Bronchial epithelial cell (primary cell): ENCODE results near the gene NDRG2. TPM values are rescaled to one million over a fixed set of nuclear protein-coding genes. Genes with fewer than 3 reads are reported as not detected.

Source experiments
- DNase-seq: peaks from one replicate; pipeline ENCODE4 v3.0.0-alpha.2; 2010; ENCODE audit warnings: low read depth
- FAIRE-seq: peaks from 2 replicates; lab custom pipeline; 2011; peaks lifted over from hg19 to GRCh38; lab: Jason Lieb, UNC
- H3K27me3 ChIP-seq: 2 replicates; pipeline ENCODE4 v1.5.1; 2011; ENCODE audit warnings: low read length; ENCODE audit not compliant: control insufficient read depth, insufficient read depth
- H3K36me3 ChIP-seq: 2 replicates; pipeline ENCODE4 v1.5.1; 2011; ENCODE audit warnings: low read length; ENCODE audit not compliant: control insufficient read depth, insufficient read depth
- H3K4me3 ChIP-seq: 2 replicates; pipeline ENCODE4 v1.5.1; 2011; ENCODE audit warnings: mild to moderate bottlenecking, low read depth, low read length, control low read depth
- total RNA-seq: library from RNA; depleted of rRNA; stranded (reverse); fragments of >200 nt; gene quantifications from 2 replicates; pipeline ENCODE4 v1.2.1, GENCODE V29; 2014
- TF ChIP-seq, protein P1 (sequence below): IDR thresholded peaks from 2 replicates; pipeline ENCODE4 v1.5.1; 2011; ENCODE audit warnings: mild to moderate bottlenecking, moderate library complexity, low read length, control low read depth, inconsistent platforms; ENCODE audit not compliant: insufficient read depth, severe bottlenecking

Gene NDRG2
- total RNA-seq, 1 donor from 2014 or later: 9.2 TPM

DNA sequence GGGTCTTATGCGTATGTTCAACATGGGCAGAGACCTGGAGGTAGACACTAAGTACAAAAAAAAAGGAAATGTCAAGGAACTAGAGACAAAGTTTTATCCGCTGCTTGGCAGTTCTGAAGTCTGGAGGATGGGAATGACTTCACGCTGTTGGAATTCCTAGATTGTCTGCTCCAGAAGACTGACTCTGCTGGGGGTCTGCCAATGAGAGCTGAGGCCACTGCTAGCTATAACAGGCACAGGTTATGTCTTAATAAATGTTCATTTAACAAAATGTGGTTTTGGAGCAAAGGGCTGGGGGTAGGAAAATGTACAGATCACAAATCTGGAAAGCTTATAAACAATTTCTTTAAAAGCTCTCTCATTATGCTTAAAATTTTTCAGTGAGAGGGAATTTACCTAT, 38.6 kb upstream of the NDRG2 start:
- Histone ChIP-seq H3K27me3 (no peaks in the 10 kb centered on the region), H3K4me3 (no peak overlapping the region), H3K36me3 (no peaks in the 10 kb centered on the region)
- TF ChIP-seq, protein P1, sequence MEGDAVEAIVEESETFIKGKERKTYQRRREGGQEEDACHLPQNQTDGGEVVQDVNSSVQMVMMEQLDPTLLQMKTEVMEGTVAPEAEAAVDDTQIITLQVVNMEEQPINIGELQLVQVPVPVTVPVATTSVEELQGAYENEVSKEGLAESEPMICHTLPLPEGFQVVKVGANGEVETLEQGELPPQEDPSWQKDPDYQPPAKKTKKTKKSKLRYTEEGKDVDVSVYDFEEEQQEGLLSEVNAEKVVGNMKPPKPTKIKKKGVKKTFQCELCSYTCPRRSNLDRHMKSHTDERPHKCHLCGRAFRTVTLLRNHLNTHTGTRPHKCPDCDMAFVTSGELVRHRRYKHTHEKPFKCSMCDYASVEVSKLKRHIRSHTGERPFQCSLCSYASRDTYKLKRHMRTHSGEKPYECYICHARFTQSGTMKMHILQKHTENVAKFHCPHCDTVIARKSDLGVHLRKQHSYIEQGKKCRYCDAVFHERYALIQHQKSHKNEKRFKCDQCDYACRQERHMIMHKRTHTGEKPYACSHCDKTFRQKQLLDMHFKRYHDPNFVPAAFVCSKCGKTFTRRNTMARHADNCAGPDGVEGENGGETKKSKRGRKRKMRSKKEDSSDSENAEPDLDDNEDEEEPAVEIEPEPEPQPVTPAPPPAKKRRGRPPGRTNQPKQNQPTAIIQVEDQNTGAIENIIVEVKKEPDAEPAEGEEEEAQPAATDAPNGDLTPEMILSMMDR: no peak
- DNase-seq (no peak), FAIRE-seq (no peak)

DNA sequence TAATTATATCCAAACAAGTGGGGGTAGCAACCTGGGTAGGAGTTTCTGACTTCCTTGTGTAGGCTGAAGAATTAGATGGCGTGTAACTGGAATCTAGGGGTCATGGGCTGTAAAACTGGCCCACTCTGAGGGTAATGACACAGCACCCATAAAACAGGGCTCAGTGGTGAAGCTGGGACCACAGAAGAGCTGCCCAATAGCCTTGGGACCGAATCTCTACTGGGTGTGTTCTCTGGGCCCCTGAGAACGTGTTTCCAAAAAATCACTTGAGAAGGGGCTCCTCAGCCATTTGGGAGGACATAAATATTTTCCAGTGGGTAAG, 36.4 kb upstream of the NDRG2 start:
- no peaks in the 10 kb centered on the region for H3K27me3 ChIP-seq
- DNase-seq: no peak
- TF ChIP-seq, protein P1: no peak
- H3K4me3 ChIP-seq: no peak overlapping the region
- no peak for FAIRE-seq
- no peaks in the 10 kb centered on the region for H3K36me3 ChIP-seq

DNA sequence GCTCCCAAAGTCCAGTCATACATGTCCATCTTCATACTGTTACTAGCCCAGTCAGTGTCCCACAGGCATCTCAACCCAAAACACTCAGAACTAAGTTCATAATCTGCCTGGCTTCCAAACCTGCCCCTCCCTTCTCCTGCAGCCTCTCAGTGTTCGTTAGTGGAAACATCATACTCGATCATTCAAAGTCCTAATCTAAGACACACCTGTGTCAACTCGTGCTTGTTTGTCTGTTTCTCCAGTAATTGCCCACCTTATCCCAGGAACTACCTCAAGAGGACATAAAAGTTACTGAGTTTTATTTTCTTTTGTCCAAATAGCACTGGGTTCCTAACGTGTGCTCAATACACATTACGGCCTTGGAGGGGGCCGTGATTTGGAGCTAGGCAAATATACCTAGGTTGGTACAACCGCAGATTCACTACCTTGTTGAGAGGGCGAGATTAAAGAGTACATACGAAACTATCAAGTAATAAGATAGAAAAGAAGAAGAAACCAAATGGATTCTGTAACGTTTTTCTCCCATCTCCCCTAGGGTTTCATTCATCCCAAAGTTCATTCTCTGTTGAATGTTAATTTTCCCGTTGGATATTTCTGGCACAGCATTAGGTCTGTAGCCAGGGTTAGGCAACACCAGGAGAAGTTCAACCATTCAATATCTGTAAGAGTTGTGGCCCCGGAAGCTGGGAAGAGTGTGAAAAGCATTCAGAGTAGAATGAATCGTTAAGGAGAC, 35.9 kb upstream of the NDRG2 start:
- no peak overlapping the region for H3K4me3 ChIP-seq
- H3K36me3 ChIP-seq: no peaks in the 10 kb centered on the region
- no peaks in the 10 kb centered on the region for H3K27me3 ChIP-seq
- DNase-seq (no peak), FAIRE-seq (no peak)
- TF ChIP-seq, protein P1: no peak

DNA sequence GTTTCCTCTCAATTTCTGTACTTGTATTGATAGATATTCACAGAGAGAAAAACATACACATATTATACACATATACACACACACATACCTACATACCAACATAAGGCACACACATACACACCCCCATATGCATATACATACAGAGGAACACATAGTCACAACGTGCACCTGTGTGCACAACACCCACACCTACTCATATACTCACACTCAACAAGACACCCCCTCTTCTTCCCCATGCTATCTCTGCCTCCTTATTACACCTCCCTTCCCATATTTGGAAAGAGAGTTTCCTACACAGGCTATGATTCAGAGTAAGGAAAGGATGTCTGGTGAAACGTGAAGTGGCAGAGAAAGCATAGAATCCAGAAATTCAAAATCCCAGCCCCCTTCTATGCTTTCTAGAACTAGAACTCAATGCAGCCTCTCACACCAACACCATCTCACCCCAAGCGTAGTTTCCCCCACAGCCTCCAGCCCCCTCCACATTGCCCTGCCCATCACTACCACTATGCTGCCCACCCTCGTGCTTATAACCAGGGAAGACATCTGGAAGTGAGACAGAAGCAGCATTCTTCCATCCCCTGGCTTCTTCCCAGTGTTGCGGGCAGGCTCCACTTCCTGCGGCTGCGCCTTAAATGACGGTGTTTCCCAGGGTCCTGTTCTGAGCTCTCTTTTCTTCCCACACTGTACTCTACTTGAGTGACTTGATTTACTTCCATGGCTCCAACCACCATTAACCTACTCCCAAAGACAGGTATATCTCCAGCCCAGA, 35.2 kb upstream of the NDRG2 start:
- TF ChIP-seq, protein P1: no peak
- Histone ChIP-seq H3K4me3 (no peak overlapping the region), H3K27me3 (no peaks in the 10 kb centered on the region), H3K36me3 (no peaks in the 10 kb centered on the region)
- DNase-seq (peak; percentile 45), FAIRE-seq (no peak)

DNA sequence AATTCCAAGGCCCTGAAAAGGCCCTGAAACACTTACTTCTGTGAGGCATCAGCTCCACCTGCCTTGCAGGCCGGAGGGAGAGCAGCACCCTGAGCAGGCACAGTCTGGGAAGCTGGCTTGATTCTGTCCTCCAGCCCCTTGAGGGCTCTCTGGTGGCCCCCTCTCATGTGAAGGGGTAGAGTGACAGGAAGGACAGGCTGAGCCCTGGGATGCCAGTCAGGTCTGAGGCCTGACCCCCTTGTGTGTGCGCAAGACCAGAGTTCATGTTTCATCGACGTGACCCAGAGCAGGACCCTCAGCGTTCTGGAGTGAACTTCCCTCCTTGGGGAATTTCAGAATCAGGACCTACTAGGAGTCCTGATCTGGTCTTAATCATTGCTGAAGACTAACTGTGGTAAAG, 34.0 kb upstream of the NDRG2 start:
- DNase-seq: no peak
- no peaks in the 10 kb centered on the region for H3K27me3 ChIP-seq
- no peak overlapping the region for H3K4me3 ChIP-seq
- TF ChIP-seq, protein P1: no peak
- no peak for FAIRE-seq
- H3K36me3 ChIP-seq: no peaks in the 10 kb centered on the region
